Activated T-cell treated with anti-CD3 and anti-CD28 coated beads, Interleukin-2, amount 50 U/mL, for 4 hours (primary cell): ENCODE data around the gene DGAT2. TPM values are rescaled to one million over a fixed set of nuclear protein-coding genes. Genes with fewer than 3 reads are reported as not detected.

Source experiments
- ATAC-seq, 2 donors: fragments of 200-7000 bp; cut with Tn5 transposase; one replicate each; pipeline ENCODE4 v1.10.0; 2021
- DNase-seq: peaks from one replicate; pipeline ENCODE4 v3.0.0-alpha.2; 2020
- H3K27me3 Mint-ChIP-seq: one replicate; pipeline ENCODE4 v1.8.0; 2021; ENCODE audit warnings: low read depth, mixed read lengths
- H3K36me3 Mint-ChIP-seq: one replicate; pipeline ENCODE4 v1.8.0; 2022; ENCODE audit warnings: mixed read lengths; ENCODE audit not compliant: insufficient read depth
- H3K4me1 Mint-ChIP-seq: one replicate; pipeline ENCODE4 v1.8.0; 2021; ENCODE audit warnings: low read depth, mixed read lengths
- H3K4me3 Mint-ChIP-seq: one replicate; pipeline ENCODE4 v1.8.0; 2021; ENCODE audit warnings: mild to moderate bottlenecking, moderate library complexity, mixed read lengths
- H3K9me3 Mint-ChIP-seq: one replicate; pipeline ENCODE4 v1.8.0; 2021; ENCODE audit warnings: mixed read lengths
- total RNA-seq, 3 donors: library from RNA; stranded (reverse); gene quantifications; one replicate each; pipeline ENCODE4 v1.2.1, GENCODE V29; 2021

Gene DGAT2
- total RNA-seq: 1 to 10 TPM; 5.0 to 9.8 (median 5.8) TPM

DNA sequence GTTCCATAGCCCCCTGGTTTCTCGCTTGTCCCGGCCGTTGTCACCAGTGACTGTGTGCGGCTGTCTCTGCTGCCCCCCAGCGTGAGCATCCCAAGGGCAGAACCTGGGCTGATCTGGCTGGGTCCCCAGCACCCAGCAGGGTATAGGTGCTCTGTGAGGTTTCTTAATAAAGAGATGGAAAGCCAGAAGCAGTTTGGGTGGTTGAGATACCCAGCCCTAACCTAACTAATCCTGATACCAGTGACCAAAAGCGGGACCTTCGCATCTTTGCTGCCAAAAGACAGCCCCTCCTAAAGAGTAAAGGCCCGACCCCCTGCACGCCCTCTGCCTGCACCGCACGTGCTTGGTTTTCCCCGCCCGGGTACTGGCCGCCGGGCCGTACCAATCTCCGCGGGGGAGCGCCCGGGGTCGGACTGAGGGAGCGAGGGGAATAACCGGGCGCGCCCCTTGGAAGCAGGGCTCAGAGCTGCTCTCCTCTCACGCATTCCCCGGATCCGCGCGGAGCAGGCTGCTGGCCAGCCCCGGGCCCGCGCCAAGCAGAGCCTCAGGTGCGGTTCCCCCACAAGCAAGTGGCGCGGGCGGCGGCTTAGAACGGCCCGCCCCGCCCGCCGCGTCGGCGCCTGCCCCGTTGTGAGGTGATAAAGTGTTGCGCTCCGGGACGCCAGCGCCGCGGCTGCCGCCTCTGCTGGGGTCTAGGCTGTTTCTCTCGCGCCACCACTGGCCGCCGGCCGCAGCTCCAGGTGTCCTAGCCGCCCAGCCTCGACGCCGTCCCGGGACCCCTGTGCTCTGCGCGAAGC, at the start of gene DGAT2:
TSS of gene DGAT2 (plus strand) at position 667 of the 797 bp plus-strand sequence. CDS start 214 bp downstream, outside the sequence.
- peak; percentile 94 to 95 for ATAC-seq
- H3K4me1 Mint-ChIP-seq: peaks cover 19% of the 10 kb centered on the region
- DNase-seq: peak; percentile 61
- H3K27me3 Mint-ChIP-seq: peaks cover 11% of the 10 kb centered on the region
- H3K9me3 Mint-ChIP-seq: no peaks in the 10 kb centered on the region
- H3K36me3 Mint-ChIP-seq: no peaks in the 10 kb centered on the region
- peak within 1 kb of the TSS; percentile 74 for H3K4me3 Mint-ChIP-seq

- Mint-ChIP-seq H3K9me3 (no peaks in the 10 kb centered on the region), H3K4me1 (no peaks in the 10 kb centered on the region), H3K36me3 (no peaks in the 10 kb centered on the region), H3K27me3 (no peaks in the 10 kb centered on the region), H3K4me3 (no peak overlapping the region)
- no peak for ATAC-seq
- DNase-seq: no peak
Observed at GRCh38 chr11:75719340-75720239, 49.0 kb upstream of the DGAT2 start.

- H3K27me3 Mint-ChIP-seq: no peaks in the 10 kb centered on the region
- ATAC-seq (no peak), DNase-seq (no peak)
- H3K36me3 Mint-ChIP-seq: no peaks in the 10 kb centered on the region
- H3K4me3 Mint-ChIP-seq: no peak overlapping the region
- no peaks in the 10 kb centered on the region for H3K9me3 Mint-ChIP-seq
- H3K4me1 Mint-ChIP-seq: no peaks in the 10 kb centered on the region
Observed at GRCh38 chr11:75720639-75721038, 47.9 kb upstream of the DGAT2 start.

DNA sequence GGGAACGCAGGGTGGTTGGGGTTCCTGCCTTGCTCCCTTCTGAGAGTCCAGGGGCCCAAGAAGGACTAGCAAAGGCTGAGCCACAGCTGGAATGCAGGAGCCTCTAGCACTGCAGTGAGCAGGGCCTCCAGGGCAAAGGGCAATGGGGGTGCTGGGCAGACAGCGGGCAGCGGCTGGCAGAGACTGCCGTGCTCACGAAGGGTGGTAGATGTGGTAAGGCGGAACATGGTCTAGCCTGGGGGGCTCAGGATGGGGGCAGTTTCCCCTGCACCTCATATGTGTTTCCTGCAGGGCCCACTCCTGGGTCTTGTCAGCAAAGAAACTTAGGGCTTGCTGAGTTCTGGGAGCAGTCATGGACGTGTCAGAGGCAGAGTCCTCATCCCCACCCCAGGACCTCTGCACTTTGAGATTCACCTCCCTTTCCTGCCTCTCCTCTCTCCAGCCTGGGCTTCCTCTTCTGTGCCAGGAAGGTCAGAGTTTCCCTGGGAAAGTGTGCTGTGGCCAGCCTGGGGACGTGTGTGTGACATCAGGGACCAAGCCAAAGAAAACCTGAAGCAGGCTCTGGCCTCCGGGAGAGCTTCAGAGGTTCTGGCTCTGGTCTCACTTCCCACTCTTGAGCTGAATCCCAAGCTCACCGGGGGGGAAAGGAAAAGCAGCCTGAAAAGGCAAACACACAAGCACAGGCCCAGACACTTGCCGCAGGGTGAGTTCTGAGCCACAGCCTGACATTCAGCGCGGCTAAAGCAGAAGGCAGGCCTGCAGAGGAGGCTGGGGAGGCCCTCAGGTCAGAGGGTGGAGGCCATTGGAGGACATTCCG, 46.5 kb upstream of the DGAT2 start:
- no peak overlapping the region for H3K4me3 Mint-ChIP-seq
- no peak for ATAC-seq
- no peaks in the 10 kb centered on the region for H3K4me1 Mint-ChIP-seq
- no peak for DNase-seq
- no peaks in the 10 kb centered on the region for H3K27me3 Mint-ChIP-seq
- no peaks in the 10 kb centered on the region for H3K36me3 Mint-ChIP-seq
- no peaks in the 10 kb centered on the region for H3K9me3 Mint-ChIP-seq

GRCh38 chr11:75722669-75723042, 45.9 kb upstream of the DGAT2 start:
- DNase-seq (no peak), ATAC-seq (no peak)
- Mint-ChIP-seq H3K9me3 (no peaks in the 10 kb centered on the region), H3K4me3 (no peak overlapping the region), H3K36me3 (no peaks in the 10 kb centered on the region), H3K27me3 (no peaks in the 10 kb centered on the region), H3K4me1 (no peaks in the 10 kb centered on the region)

GRCh38 chr11:75725547-75726320, 42.8 kb upstream of the DGAT2 start:
- H3K9me3 Mint-ChIP-seq: no peaks in the 10 kb centered on the region
- H3K27me3 Mint-ChIP-seq: no peaks in the 10 kb centered on the region
- no peak for ATAC-seq
- H3K4me3 Mint-ChIP-seq: no peak overlapping the region
- H3K4me1 Mint-ChIP-seq: no peaks in the 10 kb centered on the region
- no peaks in the 10 kb centered on the region for H3K36me3 Mint-ChIP-seq
- no peak for DNase-seq

DNA sequence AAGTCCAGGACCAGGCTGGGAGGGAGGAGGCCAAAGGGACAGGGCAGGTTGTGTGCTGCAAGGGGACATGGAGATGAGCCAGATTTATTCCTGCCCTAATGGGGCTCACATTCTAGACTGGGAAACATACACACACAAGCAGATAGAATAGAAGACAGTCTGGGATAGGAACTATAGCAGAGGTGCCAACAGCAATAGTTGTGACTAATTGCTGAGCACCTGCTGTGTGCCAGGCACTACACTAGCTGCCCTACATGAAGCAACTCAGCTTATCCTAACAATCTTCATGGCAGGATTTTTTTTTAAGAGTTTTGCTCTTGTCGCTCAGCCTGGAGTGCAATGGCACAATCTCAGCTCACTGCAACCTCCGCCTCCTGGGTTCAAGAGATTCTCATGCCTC, 39.6 kb upstream of the DGAT2 start:
- peaks cover 2% of the 10 kb centered on the region for H3K27me3 Mint-ChIP-seq
- no peak for DNase-seq
- H3K36me3 Mint-ChIP-seq: no peaks in the 10 kb centered on the region
- no peaks in the 10 kb centered on the region for H3K9me3 Mint-ChIP-seq
- H3K4me3 Mint-ChIP-seq: no peak overlapping the region
- no peaks in the 10 kb centered on the region for H3K4me1 Mint-ChIP-seq
- ATAC-seq: no peak

DNA sequence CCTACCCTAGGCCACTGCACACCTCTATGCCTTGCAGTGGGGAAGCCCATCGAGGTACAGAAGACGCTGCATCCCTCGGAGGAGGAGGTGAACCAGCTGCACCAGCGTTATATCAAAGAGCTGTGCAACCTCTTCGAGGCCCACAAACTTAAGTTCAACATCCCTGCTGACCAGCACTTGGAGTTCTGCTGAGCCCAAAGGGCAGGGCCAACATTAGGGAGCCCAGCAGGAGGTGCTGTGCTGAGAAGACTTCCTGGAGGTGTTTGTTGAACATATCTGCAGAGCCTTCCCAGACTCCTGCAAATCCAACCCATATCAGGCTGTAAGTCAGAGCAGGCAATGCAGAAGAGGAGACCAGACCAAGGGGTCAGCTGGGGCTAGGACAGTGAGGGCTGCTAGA, 37.5 kb upstream of the DGAT2 start:
- H3K4me3 Mint-ChIP-seq: no peak overlapping the region

GRCh38 chr11:75733071-75733430, 35.5 kb upstream of the DGAT2 start:
- no peak overlapping the region for H3K4me3 Mint-ChIP-seq
- H3K27me3 Mint-ChIP-seq: peaks cover 13% of the 10 kb centered on the region
- DNase-seq: no peak
- no peaks in the 10 kb centered on the region for H3K4me1 Mint-ChIP-seq
- H3K36me3 Mint-ChIP-seq: no peaks in the 10 kb centered on the region
- no peaks in the 10 kb centered on the region for H3K9me3 Mint-ChIP-seq
- ATAC-seq: no peak

More for the DNA sequence above, 37.5 kb upstream of the DGAT2 start:
- DNase-seq (no peak), ATAC-seq (no peak)
- Mint-ChIP-seq H3K36me3 (no peaks in the 10 kb centered on the region), H3K9me3 (no peaks in the 10 kb centered on the region), H3K4me1 (no peaks in the 10 kb centered on the region), H3K27me3 (peaks cover 7% of the 10 kb centered on the region)

DNA sequence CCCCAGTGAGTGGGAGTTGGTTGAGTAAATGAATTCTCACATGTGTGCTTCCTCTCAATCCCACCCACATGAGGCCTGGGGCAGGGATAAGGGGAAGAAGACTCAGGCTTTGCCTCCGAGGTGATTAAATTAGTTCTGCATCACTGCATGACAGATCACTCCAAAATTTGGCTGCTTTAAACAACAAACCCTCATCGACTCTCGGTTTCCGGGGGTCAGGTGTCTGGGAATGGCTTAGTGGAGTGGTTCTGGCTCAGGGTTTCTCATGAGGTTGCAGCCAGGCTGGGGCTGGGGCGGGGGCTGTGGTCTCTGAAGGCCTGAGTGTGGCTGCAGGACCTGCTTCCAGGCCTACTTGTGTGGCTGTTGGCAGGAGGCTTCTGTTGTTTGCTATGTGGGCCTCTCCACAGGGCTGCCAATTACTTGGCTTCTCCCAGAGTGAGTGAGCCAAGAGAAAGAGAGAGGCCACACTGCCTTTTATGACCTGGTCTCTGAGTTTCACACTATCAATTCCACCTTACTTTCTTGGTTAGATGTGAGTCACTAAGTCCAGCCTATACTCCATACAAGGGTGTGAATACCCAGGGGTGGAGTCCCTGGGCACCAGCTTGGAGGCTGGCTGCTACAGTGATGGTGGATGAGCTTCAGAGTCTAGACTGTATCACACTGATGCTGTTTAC, 35.0 kb upstream of the DGAT2 start:
- ATAC-seq (no peak), DNase-seq (no peak)
- peaks cover 13% of the 10 kb centered on the region for H3K27me3 Mint-ChIP-seq
- H3K4me1 Mint-ChIP-seq: no peaks in the 10 kb centered on the region
- H3K4me3 Mint-ChIP-seq: no peak overlapping the region
- no peaks in the 10 kb centered on the region for H3K9me3 Mint-ChIP-seq
- no peaks in the 10 kb centered on the region for H3K36me3 Mint-ChIP-seq

DNA sequence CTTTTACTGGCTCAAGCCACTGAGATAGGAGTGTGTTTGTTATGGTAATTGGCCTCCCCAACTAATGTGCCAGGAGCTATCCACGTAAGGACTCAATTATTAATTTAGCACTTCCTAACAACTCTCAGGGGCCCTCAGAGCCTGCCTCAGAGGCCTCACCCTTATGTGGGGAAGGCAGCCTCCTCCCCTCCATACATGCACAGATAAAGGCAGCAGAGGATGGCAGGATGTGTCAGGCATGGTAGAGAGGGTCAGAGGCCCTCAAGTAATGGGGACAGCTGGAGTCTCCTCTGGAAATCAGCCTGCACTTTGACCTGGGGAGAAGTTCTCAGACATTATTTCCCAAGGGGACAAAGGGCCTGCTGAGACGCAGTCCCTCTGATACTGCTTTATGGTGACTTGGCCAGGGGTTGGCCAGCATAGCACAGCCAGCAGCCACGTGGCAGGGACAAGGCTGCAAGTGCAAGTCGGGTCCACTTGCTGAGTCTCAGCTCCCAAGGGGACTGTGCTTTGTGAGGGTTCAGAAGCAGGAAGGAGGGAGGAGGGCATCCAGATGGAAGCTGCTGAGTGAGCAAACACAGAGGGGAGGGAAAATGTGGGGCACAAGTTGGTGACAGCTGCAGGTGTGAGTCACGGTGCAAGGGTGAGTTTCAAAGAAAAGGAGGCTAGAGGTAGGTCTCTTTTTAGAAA, 33.9 kb upstream of the DGAT2 start:
- Mint-ChIP-seq H3K4me1 (no peaks in the 10 kb centered on the region), H3K9me3 (no peaks in the 10 kb centered on the region), H3K4me3 (no peak overlapping the region), H3K27me3 (peaks cover 13% of the 10 kb centered on the region), H3K36me3 (no peaks in the 10 kb centered on the region)
- DNase-seq (no peak), ATAC-seq (no peak)

GRCh38 chr11:75735181-75735845, 33.3 kb upstream of the DGAT2 start:
- H3K4me1 Mint-ChIP-seq: no peaks in the 10 kb centered on the region
- DNase-seq (no peak), ATAC-seq (no peak)
- H3K4me3 Mint-ChIP-seq: no peak overlapping the region
- no peaks in the 10 kb centered on the region for H3K36me3 Mint-ChIP-seq
- H3K27me3 Mint-ChIP-seq: peaks cover 13% of the 10 kb centered on the region
- H3K9me3 Mint-ChIP-seq: no peaks in the 10 kb centered on the region
